ENCODE measurements around the gene TMIGD1. TPM values are rescaled to one million over a fixed set of nuclear protein-coding genes. Genes with fewer than 3 reads are reported as not detected.
"Not testable (repeated sequence)": the region's sequence is repeated elsewhere in the genome, so short reads cannot be mapped to it uniquely, and the experiment has no call there.

Gene TMIGD1
- polyA plus RNA-seq, 1 experiment: not detected

GRCh38 chr17:30352240-30352814, 18.5 kb upstream of the TMIGD1 start:
- no peak for DNase-seq (ENCODE audit: low read depth, low spot score)
- CTCF ChIA-PET: interaction anchor here (1.3 kb wide), 1 partner anchor 12 kb away, joined by 3 read pairs; no protein-coding TSS in a partner anchor
- TF ChIP-seq, protein P1, sequence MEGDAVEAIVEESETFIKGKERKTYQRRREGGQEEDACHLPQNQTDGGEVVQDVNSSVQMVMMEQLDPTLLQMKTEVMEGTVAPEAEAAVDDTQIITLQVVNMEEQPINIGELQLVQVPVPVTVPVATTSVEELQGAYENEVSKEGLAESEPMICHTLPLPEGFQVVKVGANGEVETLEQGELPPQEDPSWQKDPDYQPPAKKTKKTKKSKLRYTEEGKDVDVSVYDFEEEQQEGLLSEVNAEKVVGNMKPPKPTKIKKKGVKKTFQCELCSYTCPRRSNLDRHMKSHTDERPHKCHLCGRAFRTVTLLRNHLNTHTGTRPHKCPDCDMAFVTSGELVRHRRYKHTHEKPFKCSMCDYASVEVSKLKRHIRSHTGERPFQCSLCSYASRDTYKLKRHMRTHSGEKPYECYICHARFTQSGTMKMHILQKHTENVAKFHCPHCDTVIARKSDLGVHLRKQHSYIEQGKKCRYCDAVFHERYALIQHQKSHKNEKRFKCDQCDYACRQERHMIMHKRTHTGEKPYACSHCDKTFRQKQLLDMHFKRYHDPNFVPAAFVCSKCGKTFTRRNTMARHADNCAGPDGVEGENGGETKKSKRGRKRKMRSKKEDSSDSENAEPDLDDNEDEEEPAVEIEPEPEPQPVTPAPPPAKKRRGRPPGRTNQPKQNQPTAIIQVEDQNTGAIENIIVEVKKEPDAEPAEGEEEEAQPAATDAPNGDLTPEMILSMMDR (IDR thresholded peaks at IDR 0.05; ENCODE audit: low read depth, low read length): no peak
- Histone ChIP-seq H3K9me3 (ENCODE audit: control insufficient read depth, insufficient read depth, low read length) (no peaks in the 10 kb centered on the region), H3K27ac (ENCODE audit: low read depth, low read length) (no peak overlapping the region), H3K27me3 (ENCODE audit: control insufficient read depth, insufficient read depth, low read length) (no peaks in the 10 kb centered on the region), H3K4me3 (ENCODE audit: low read depth, low read length) (no peak overlapping the region)
- POLR2A ChIA-PET: interaction anchor here (0.6 kb wide), 1 partner anchor 312 kb away, joined by 6 read pairs; no protein-coding TSS in a partner anchor

DNA sequence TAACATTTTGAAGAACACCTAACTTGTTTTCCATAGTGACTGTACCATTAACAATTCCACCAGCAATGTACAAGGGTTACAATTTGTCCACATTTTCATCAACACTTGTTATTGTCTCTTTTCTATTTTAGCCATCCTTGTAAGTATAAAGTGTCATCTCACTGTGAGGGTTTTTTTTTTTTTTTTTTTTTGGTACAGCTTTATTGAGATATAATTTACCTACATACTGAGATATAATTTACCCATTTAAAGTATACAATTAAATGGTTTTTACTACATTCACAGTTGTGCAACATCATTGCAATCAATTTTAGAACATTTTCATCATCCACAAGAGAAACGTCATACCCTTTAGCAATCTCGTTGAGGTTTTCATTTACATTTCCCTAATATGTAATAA, 17.9 kb upstream of the TMIGD1 start:
- no peaks in the 10 kb centered on the region for H3K9me3 ChIP-seq (ENCODE audit: control insufficient read depth, insufficient read depth, low read length)
- ChIA-PET CTCF (interaction anchor here (1.3 kb wide), 1 partner anchor 11 kb away, joined by 3 read pairs; no protein-coding TSS in a partner anchor), POLR2A (interaction anchor here (0.6 kb wide), 1 partner anchor 313 kb away, joined by 6 read pairs; no protein-coding TSS in a partner anchor)
- TF ChIP-seq, protein P1 (IDR thresholded peaks at IDR 0.05; ENCODE audit: low read depth, low read length): no peak
- no peak for DNase-seq (ENCODE audit: low read depth, low spot score)
- no peaks in the 10 kb centered on the region for H3K27me3 ChIP-seq (ENCODE audit: control insufficient read depth, insufficient read depth, low read length)
- H3K4me3 ChIP-seq (ENCODE audit: low read depth, low read length): no peak overlapping the region
- H3K27ac ChIP-seq (ENCODE audit: low read depth, low read length): no peak overlapping the region

DNA sequence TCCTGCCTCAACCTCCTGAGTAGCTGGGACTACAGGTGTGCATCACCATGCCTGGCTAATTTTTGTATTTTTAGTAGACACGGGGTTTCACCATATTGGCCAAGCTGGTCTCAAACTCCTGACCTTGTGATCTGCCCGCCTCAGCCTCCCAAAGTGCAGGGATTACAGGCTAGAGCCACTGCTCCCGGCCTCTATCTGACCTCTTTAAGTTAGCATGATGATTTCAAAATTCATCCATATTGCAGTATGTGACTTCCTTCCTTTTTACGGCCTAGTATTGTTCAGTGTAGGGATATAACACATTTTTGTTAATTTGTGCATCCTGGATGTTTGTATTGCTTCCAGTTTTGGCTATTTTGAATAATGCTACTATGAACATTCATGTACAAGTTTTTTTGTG, 17.4 kb upstream of the TMIGD1 start:
- H3K9me3 ChIP-seq (ENCODE audit: control insufficient read depth, insufficient read depth, low read length); DNase-seq (ENCODE audit: low read depth, low spot score); CTCF ChIA-PET; H3K27ac ChIP-seq (ENCODE audit: low read depth, low read length); H3K4me3 ChIP-seq (ENCODE audit: low read depth, low read length); H3K27me3 ChIP-seq (ENCODE audit: control insufficient read depth, insufficient read depth, low read length); POLR2A ChIA-PET: not testable (repeated sequence)

GRCh38 chr17:30349252-30349651, 15.4 kb upstream of the TMIGD1 start:
- no peak for DNase-seq (ENCODE audit: low read depth, low spot score)
- TF ChIP-seq, protein P1 (IDR thresholded peaks at IDR 0.05; ENCODE audit: low read depth, low read length): no peak
- no peaks in the 10 kb centered on the region for H3K9me3 ChIP-seq (ENCODE audit: control insufficient read depth, insufficient read depth, low read length)
- H3K27me3 ChIP-seq (ENCODE audit: control insufficient read depth, insufficient read depth, low read length): no peaks in the 10 kb centered on the region
- POLR2A ChIA-PET: no interaction called here
- H3K27ac ChIP-seq (ENCODE audit: low read depth, low read length): no peak overlapping the region
- H3K4me3 ChIP-seq (ENCODE audit: low read depth, low read length): no peak overlapping the region
- CTCF ChIA-PET: no interaction called here

DNA sequence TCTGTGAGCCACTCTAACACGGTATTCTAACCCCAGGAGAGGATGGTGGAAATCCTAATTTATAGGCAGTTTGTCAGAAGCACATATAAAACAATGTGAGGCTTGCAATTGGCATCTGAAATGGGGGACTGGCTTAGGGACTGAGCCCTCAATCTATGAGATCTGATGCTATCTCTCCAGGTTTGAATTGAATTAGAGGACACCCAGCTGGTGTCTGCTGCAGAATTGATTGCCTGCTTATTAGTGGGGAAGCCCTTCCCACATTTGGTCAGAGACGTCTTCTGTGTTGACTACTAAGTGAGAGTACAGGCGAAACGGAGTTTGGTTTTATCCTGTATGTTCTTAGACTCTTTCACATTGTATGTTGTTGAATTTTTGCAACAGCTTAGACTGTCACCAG, 13.6 kb upstream of the TMIGD1 start:
- DNase-seq (ENCODE audit: low read depth, low spot score): no peak
- H3K27ac ChIP-seq (ENCODE audit: low read depth, low read length): no peak overlapping the region
- no peaks in the 10 kb centered on the region for H3K9me3 ChIP-seq (ENCODE audit: control insufficient read depth, insufficient read depth, low read length)
- no peaks in the 10 kb centered on the region for H3K27me3 ChIP-seq (ENCODE audit: control insufficient read depth, insufficient read depth, low read length)
- TF ChIP-seq, protein P1 (IDR thresholded peaks at IDR 0.05; ENCODE audit: low read depth, low read length): no peak
- no peak overlapping the region for H3K4me3 ChIP-seq (ENCODE audit: low read depth, low read length)
- ChIA-PET CTCF (interaction anchor here (0.5 kb wide), 1 partner anchor 17 kb away, joined by 5 read pairs; no protein-coding TSS in a partner anchor), POLR2A (no interaction called here)

Measured in AG04450 (cell line).